K562 (cell line): Measurements from ENCODE around the gene CACNG5.

Source experiments
- ESRRA ChIP-seq: fragments of 450-650 bp; IDR thresholded peaks from 2 replicates; pipeline ENCODE4 v1.6.1; 2014; ENCODE audit warnings: low read depth, mild to moderate bottlenecking, moderate library complexity, borderline replicate concordance
- GABPA ChIP-seq: fragments of 200-800 bp; sonication (Bioruptor generic); conservative IDR thresholded peaks from 2 replicates; pipeline ENCODE4 v1.6.1; 2016; ENCODE audit warnings: low read depth, missing genetic modification characterization, missing compliant biosample characterization
- KDM4B ChIP-seq, 2 experiments: fragments of 450-650 bp in 1 of 2; sonication (generic) in 1 of 2; IDR thresholded peaks; 2 replicates each; pipeline ENCODE4 v1.6.1; 2016 to 2017; ENCODE audit warnings: borderline replicate concordance in 2 of 2, antibody characterized with exemption in 1 of 2, low read depth in 1 of 2, mild to moderate bottlenecking in 1 of 2
- NFYB ChIP-seq: IDR thresholded peaks from 2 replicates; pipeline ENCODE4 v1.6.1; 2011; ENCODE audit warnings: mild to moderate bottlenecking, moderate library complexity; ENCODE audit not compliant: insufficient read length; ENCODE audit errors: extremely low read depth
- PHF8 ChIP-seq: fragments of 200-600 bp; sonication (generic); IDR thresholded peaks from 2 replicates; pipeline ENCODE4 v1.6.1; 2012; ENCODE audit warnings: mixed run types, mild to moderate bottlenecking, inconsistent platforms, low read length, moderate library complexity, borderline replicate concordance
- ZBTB49 ChIP-seq: sonication (generic); formaldehyde crosslinking; IDR thresholded peaks from 2 replicates; pipeline ENCODE4 v1.8.0; 2022; ENCODE audit warnings: missing genetic modification reagents, mild to moderate bottlenecking, borderline replicate concordance
- ZNF395 ChIP-seq: fragments of 200-800 bp; sonication (Bioruptor generic); IDR thresholded peaks from 2 replicates; pipeline ENCODE4 v1.6.1; 2017; ENCODE audit warnings: missing genetic modification characterization, missing compliant biosample characterization
- TF ChIP-seq, protein P1 (sequence below), 3 experiments: fragments of 200-800 bp in 1 of 3; fragments of 250-450 bp in 1 of 3; fragments of 450-650 bp in 1 of 3; sonication (Bioruptor Pico) in 1 of 3; sonication (Bioruptor generic) in 1 of 3; formaldehyde crosslinking in 1 of 3; IDR thresholded peaks; 2 replicates each; pipeline versions ENCODE4 v1.6.1 to v1.8.0; 2016 to 2022; ENCODE audit warnings: mild to moderate bottlenecking in 2 of 3, missing genetic modification characterization in 2 of 3, missing compliant biosample characterization in 1 of 3, moderate library complexity in 1 of 3

DNA sequence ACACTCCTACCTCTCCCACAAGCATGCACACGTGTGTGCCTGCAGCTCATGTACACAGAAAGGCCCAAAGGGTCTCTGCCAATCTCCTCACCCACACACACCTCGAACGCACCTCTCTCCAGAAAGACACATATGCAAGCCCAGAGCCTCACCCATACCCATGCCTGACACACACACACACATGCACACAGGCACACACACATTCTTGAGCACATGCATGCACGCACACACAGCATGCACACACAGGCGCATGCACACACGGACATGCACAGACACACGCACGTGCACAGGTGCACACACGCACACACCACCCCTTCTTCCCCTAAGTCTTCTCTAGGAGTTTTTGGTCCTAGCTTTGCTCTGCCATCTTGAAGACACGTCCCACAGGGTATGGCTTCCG lies 80.9 kb downstream of the CACNG5 start:
- TF ChIP-seq KDM4B (IDR thresholded peaks at IDR 0.05; ENCODE audit: borderline replicate concordance in 2 of 2, low read depth in 1 of 2), result no peak
- TF ChIP-seq PHF8, result no peak
- TF ChIP-seq ZBTB49 (CRISPR knock-in tag), result no peak
- no peak for TF ChIP-seq ESRRA
- no peak for TF ChIP-seq GABPA (tag)
- no peak for TF ChIP-seq ZNF395 (CRISPR knock-in tag)
- no peak for TF ChIP-seq NFYB
- TF ChIP-seq, protein P1, sequence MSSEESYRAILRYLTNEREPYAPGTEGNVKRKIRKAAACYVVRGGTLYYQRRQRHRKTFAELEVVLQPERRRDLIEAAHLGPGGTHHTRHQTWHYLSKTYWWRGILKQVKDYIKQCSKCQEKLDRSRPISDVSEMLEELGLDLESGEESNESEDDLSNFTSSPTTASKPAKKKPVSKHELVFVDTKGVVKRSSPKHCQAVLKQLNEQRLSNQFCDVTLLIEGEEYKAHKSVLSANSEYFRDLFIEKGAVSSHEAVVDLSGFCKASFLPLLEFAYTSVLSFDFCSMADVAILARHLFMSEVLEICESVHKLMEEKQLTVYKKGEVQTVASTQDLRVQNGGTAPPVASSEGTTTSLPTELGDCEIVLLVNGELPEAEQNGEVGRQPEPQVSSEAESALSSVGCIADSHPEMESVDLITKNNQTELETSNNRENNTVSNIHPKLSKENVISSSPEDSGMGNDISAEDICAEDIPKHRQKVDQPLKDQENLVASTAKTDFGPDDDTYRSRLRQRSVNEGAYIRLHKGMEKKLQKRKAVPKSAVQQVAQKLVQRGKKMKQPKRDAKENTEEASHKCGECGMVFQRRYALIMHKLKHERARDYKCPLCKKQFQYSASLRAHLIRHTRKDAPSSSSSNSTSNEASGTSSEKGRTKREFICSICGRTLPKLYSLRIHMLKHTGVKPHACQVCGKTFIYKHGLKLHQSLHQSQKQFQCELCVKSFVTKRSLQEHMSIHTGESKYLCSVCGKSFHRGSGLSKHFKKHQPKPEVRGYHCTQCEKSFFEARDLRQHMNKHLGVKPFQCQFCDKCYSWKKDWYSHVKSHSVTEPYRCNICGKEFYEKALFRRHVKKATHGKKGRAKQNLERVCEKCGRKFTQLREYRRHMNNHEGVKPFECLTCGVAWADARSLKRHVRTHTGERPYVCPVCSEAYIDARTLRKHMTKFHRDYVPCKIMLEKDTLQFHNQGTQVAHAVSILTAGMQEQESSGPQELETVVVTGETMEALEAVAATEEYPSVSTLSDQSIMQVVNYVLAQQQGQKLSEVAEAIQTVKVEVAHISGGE (CRISPR knock-in tag; IDR thresholded peaks at IDR 0.05), result no peak
